Measurements from ENCODE around the gene HOXB6. TPM values are rescaled to one million over a fixed set of nuclear protein-coding genes. Genes with fewer than 3 reads are reported as not detected.
A peak's percentile ranks its signal among the peaks of the same experiment; 100 is the strongest.

Gene HOXB6
- total RNA-seq, 1 experiment from 2014 or later, result 64.8 TPM

DNA sequence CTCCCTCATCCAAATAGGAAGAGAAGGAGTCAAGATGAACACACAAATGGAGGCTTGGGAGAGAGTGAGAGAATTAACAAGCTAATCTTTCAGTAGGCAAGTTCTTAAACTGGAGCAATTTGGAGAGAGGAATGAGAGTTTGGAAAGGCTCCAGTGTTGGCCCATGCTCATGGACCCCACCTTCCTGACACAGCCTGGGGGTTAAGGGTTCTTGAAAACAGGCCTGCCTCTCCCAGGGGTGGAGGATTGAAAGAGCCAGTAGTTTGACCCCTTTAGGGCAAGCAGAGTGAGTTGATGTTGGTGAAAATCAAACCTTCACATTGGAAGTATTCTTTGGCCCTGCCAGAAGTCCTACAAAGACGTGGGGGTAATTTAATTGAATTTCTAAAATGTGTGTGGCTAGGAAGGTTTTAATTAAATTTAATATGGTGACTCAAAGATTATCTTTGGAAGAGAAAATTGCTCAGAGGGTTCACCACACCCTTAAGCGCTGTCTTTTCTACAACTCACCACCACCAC is 20.5 kb downstream of the HOXB6 start (continued):
- TF ChIP-seq REST (IDR thresholded peaks at IDR 0.05; ENCODE audit: low read depth), result no peak
- no peak for TF ChIP-seq SIN3A (IDR thresholded peaks at IDR 0.05; ENCODE audit: low read depth)
- TF ChIP-seq, protein P1, sequence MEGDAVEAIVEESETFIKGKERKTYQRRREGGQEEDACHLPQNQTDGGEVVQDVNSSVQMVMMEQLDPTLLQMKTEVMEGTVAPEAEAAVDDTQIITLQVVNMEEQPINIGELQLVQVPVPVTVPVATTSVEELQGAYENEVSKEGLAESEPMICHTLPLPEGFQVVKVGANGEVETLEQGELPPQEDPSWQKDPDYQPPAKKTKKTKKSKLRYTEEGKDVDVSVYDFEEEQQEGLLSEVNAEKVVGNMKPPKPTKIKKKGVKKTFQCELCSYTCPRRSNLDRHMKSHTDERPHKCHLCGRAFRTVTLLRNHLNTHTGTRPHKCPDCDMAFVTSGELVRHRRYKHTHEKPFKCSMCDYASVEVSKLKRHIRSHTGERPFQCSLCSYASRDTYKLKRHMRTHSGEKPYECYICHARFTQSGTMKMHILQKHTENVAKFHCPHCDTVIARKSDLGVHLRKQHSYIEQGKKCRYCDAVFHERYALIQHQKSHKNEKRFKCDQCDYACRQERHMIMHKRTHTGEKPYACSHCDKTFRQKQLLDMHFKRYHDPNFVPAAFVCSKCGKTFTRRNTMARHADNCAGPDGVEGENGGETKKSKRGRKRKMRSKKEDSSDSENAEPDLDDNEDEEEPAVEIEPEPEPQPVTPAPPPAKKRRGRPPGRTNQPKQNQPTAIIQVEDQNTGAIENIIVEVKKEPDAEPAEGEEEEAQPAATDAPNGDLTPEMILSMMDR (IDR thresholded peaks at IDR 0.05 in 2 of 3, conservative IDR thresholded peaks at IDR 0.05 in 1 of 3; ENCODE audit: borderline replicate concordance in 1 of 3, insufficient read depth in 1 of 3, low read depth in 2 of 3, low read length in 2 of 3), result no peak
- no peak for TF ChIP-seq JUND (IDR thresholded peaks at IDR 0.05)
- no peak for TF ChIP-seq SP1 (IDR thresholded peaks at IDR 0.05; ENCODE audit: low read depth)
- no peak for TF ChIP-seq ELF1 (IDR thresholded peaks at IDR 0.05; ENCODE audit: borderline replicate concordance, low read depth)
- TF ChIP-seq RAD21 (IDR thresholded peaks at IDR 0.05; ENCODE audit: low read depth), result no peak

- H3K9me2 ChIP-seq (ENCODE audit: insufficient read depth), result no peaks in the 10 kb centered on the region
- intact Hi-C loops (cut with micrococcal nuclease), result no loop called here
- TF ChIP-seq EZH2 (IDR thresholded peaks at IDR 0.05) (no peak), SP1 (IDR thresholded peaks at IDR 0.05; ENCODE audit: low read depth) (no peak), TCF7L2 (IDR thresholded peaks at IDR 0.05; ENCODE audit: borderline replicate concordance, extremely low read depth, insufficient read depth, insufficient read length) (no peak), POLR2AphosphoS5 (IDR thresholded peaks at IDR 0.05; ENCODE audit: low read depth, low read length) (no peak), ZFX (IDR thresholded peaks at IDR 0.05) (no peak), SRF (IDR thresholded peaks at IDR 0.05; ENCODE audit: low read depth) (no peak), SIN3A (IDR thresholded peaks at IDR 0.05; ENCODE audit: low read depth) (no peak)
- TF ChIP-seq, protein P2, sequence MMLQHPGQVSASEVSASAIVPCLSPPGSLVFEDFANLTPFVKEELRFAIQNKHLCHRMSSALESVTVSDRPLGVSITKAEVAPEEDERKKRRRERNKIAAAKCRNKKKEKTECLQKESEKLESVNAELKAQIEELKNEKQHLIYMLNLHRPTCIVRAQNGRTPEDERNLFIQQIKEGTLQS (IDR thresholded peaks at IDR 0.05), result no peak
- TF ChIP-seq, protein P3, sequence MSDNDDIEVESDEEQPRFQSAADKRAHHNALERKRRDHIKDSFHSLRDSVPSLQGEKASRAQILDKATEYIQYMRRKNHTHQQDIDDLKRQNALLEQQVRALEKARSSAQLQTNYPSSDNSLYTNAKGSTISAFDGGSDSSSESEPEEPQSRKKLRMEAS (IDR thresholded peaks at IDR 0.05), result no peak
- ChIA-PET RAD21 (ENCODE audit: low non-redundant PET in 1 of 2, low total read pairs in 2 of 2, uncharacterized antibody in 2 of 2, unreplicated experiment in 2 of 2) (interaction anchor here in 1 of 2 experiments (1.1 kb wide), 1 partner anchor 324 kb away, joined by 3 read pairs; no protein-coding TSS in a partner anchor), POLR2A (no interaction called here), CTCF (interaction anchor here (0.5 to 1.6 kb wide), 3 partner anchors 232 to 505 kb away, joined by 3 to 10 read pairs (median 4); no protein-coding TSS in a partner anchor)
- H3K4me2 ChIP-seq (ENCODE audit: low read length), result peak overlapping the region; percentile 98
- no peaks in the 10 kb centered on the region for H3K27me3 ChIP-seq (ENCODE audit: insufficient read depth, low read length)
- DNase-seq (ENCODE audit: low read depth, low spot score), result no peak
- H3K36me3 ChIP-seq (ENCODE audit: control insufficient read depth in 1 of 2, insufficient read depth in 2 of 2, low read length in 2 of 2), result no peaks in the 10 kb centered on the region
- no peaks in the 10 kb centered on the region for H3K9me3 ChIP-seq (ENCODE audit: control insufficient read depth in 1 of 2, insufficient read depth in 1 of 2, low read depth in 1 of 2, low read length in 2 of 2)
- ATAC-seq, result no peak
- H2AFZ ChIP-seq (ENCODE audit: low read depth, low read length, poor library complexity, severe bottlenecking), result no peak overlapping the region
- no peaks in the 10 kb centered on the region for H4K20me1 ChIP-seq (ENCODE audit: insufficient read depth)
- H3K4me1 ChIP-seq (ENCODE audit: control insufficient read depth in 1 of 2, insufficient read depth in 2 of 2, low read length in 2 of 2), result peaks cover 27 to 73% of the 10 kb centered on the region in 2 experiments
- peak overlapping the region; percentile 91 for H3K27ac ChIP-seq (ENCODE audit: low read depth, low read length)
- H3K4me3 ChIP-seq (replicated peaks in 1 of 2; ENCODE audit: low read depth in 1 of 2, low read length in 2 of 2), result no peak overlapping the region; a peak in 1 of 4 replicates
- peak overlapping the region; percentile 63 for H3K9ac ChIP-seq (ENCODE audit: low read length)
- BruUV-seq (replicated peaks), result no TSS peak
- H3K79me2 ChIP-seq (ENCODE audit: insufficient read depth, low read length), result peaks cover 84% of the 10 kb centered on the region
Observed at GRCh38 chr17:48583708-48584222, 21.0 kb downstream of the HOXB6 start.
